NCI-H1048 (cell line): ENCODE data around the gene ARHGEF11.

ENCODE experiments used
- DNase-seq: peaks from one replicate; lab custom pipeline; 2025; lab: John Stamatoyannopoulos, UW

The ARHGEF11 gene

GRCh38 chr1:156949127-156949526, 96.4 kb downstream of the ARHGEF11 start:
- no peak for DNase-seq

GRCh38 chr1:156948708-156949107, 96.8 kb downstream of the ARHGEF11 start:
- no peak for DNase-seq

- DNase-seq = no peak
Observed at GRCh38 chr1:156947818-156948525, 97.6 kb downstream of the ARHGEF11 start.

GRCh38 chr1:156947127-156947526, 98.4 kb downstream of the ARHGEF11 start:
- no peak for DNase-seq

GRCh38 chr1:156945881-156946661, 99.5 kb downstream of the ARHGEF11 start:
- DNase-seq = no peak

GRCh38 chr1:156944848-156945247, 100.7 kb downstream of the ARHGEF11 start:
- no peak for DNase-seq

GRCh38 chr1:156944268-156944667, 101.3 kb downstream of the ARHGEF11 start:
- no peak for DNase-seq

- DNase-seq = no peak
Observed at GRCh38 chr1:156943756-156944155, 101.8 kb downstream of the ARHGEF11 start.

- DNase-seq = no peak
Observed at GRCh38 chr1:156942576-156942975, 103.0 kb downstream of the ARHGEF11 start.

- DNase-seq = no peak
Observed at GRCh38 chr1:156942176-156942575, 103.4 kb downstream of the ARHGEF11 start.

GRCh38 chr1:156941675-156942074, 103.9 kb downstream of the ARHGEF11 start:
- DNase-seq = no peak

- DNase-seq = no peak
Observed at GRCh38 chr1:156939786-156940334, 105.7 kb downstream of the ARHGEF11 start.

GRCh38 chr1:156938813-156939212, 106.7 kb downstream of the ARHGEF11 start:
- no peak for DNase-seq

- DNase-seq = no peak
Observed at GRCh38 chr1:156937883-156938282, 107.7 kb downstream of the ARHGEF11 start.

GRCh38 chr1:156936721-156937220, 108.8 kb downstream of the ARHGEF11 start:
- no peak for DNase-seq

GRCh38 chr1:156936191-156936590, 109.4 kb downstream of the ARHGEF11 start:
- DNase-seq = no peak

GRCh38 chr1:156935505-156936128, 109.9 kb downstream of the ARHGEF11 start:
- DNase-seq = no peak

GRCh38 chr1:156933136-156933535, 112.4 kb downstream of the ARHGEF11 start:
- DNase-seq = no peak

GRCh38 chr1:156931974-156932710, 113.4 kb downstream of the ARHGEF11 start:
- no peak for DNase-seq

- no peak for DNase-seq
Observed at GRCh38 chr1:156931211-156931952, 114.2 kb downstream of the ARHGEF11 start.

- no peak for DNase-seq
Observed at GRCh38 chr1:156930483-156930882, 115.1 kb downstream of the ARHGEF11 start.
